IPS DF 6.9 (cell line): ENCODE data around the gene ACE.

Source experiments
- DNase-seq: peaks from one replicate; pipeline ENCODE4 v3.0.0-alpha.2; 2013; ENCODE audit warnings: low read depth, low spot score
- H3K27ac ChIP-seq: one replicate; pipeline ENCODE4 v1.5.1; 2013; ENCODE audit warnings: low read length, control low read depth
- H3K27me3 ChIP-seq: 2 replicates; pipeline ENCODE4 v1.6.1; 2013; ENCODE audit warnings: mild to moderate bottlenecking, low read length; ENCODE audit not compliant: control insufficient read depth, insufficient read depth
- H3K36me3 ChIP-seq: 2 replicates; pipeline ENCODE4 v1.6.1; 2013; ENCODE audit warnings: low read length; ENCODE audit not compliant: control insufficient read depth, insufficient read depth
- H3K4me1 ChIP-seq: 2 replicates; pipeline ENCODE4 v1.6.1; 2013; ENCODE audit warnings: low read length; ENCODE audit not compliant: control insufficient read depth, insufficient read depth
- H3K4me3 ChIP-seq: 2 replicates; pipeline ENCODE4 v1.5.1; 2013; ENCODE audit warnings: mild to moderate bottlenecking, low read length
- H3K9me3 ChIP-seq: 2 replicates; pipeline ENCODE4 v1.6.1; 2013; ENCODE audit warnings: low read length, inconsistent platforms; ENCODE audit not compliant: control insufficient read depth, insufficient read depth
- WGBS: extraction: QIAGEN DNeasy Blood & Tissue Kit; methylation state at CpG from one replicate; pipeline ENCODE4 v1.1.7; 2013; ENCODE audit warnings: mixed read lengths, missing lambda C conversion rate; ENCODE audit not compliant: insufficient read length, insufficient coverage; 5-methylcytosine and 5-hydroxymethylcytosine counted together

ACE gene

GRCh38 chr17:63528183-63528582 lies 51.3 kb downstream of the ACE start:
- H3K36me3 ChIP-seq, result no peaks in the 10 kb centered on the region; the same call in 1 of the 2 replicates
- no peak for DNase-seq
- no peak overlapping the region for H3K4me3 ChIP-seq
- WGBS, result no CpG with 5 or more reads among the region's 9 CpGs
- no peaks in the 10 kb centered on the region for H3K9me3 ChIP-seq
- no peak overlapping the region for H3K27ac ChIP-seq
- peaks cover 1% of the 10 kb centered on the region; the same call in 1 of the 2 replicates for H3K4me1 ChIP-seq
- H3K27me3 ChIP-seq, result no peaks in the 10 kb centered on the region

GRCh38 chr17:63529711-63530556 lies 53.1 kb downstream of the ACE start:
- Histone ChIP-seq H3K4me1 (peaks cover 1% of the 10 kb centered on the region; the same call in 1 of the 2 replicates), H3K9me3 (no peaks in the 10 kb centered on the region), H3K27me3 (no peaks in the 10 kb centered on the region), H3K4me3 (no peak overlapping the region), H3K27ac (no peak overlapping the region), H3K36me3 (no peaks in the 10 kb centered on the region; the same call in 1 of the 2 replicates)
- WGBS, result no CpG with 5 or more reads among the region's 26 CpGs
- DNase-seq, result no peak

- Histone ChIP-seq H3K36me3 (no peaks in the 10 kb centered on the region; the same call in 1 of the 2 replicates), H3K9me3 (no peaks in the 10 kb centered on the region), H3K4me1 (peaks cover 1% of the 10 kb centered on the region; the same call in 1 of the 2 replicates), H3K27me3 (no peaks in the 10 kb centered on the region), H3K4me3 (no peak overlapping the region), H3K27ac (no peak overlapping the region)
- no CpG with 5 or more reads among the region's 3 CpGs for WGBS
- no peak for DNase-seq
These were observed 53.7 kb downstream of the ACE start for GRCh38 chr17:63530557-63531021.

GRCh38 chr17:63531022-63531965 lies 54.4 kb downstream of the ACE start:
- no peaks in the 10 kb centered on the region for H3K27me3 ChIP-seq
- H3K9me3 ChIP-seq, result no peaks in the 10 kb centered on the region
- H3K36me3 ChIP-seq, result no peaks in the 10 kb centered on the region; the same call in 1 of the 2 replicates
- no peak overlapping the region for H3K4me3 ChIP-seq
- no peak for DNase-seq
- no CpG with 5 or more reads among the region's 10 CpGs for WGBS
- no peak overlapping the region for H3K27ac ChIP-seq
- H3K4me1 ChIP-seq, result peaks cover 1% of the 10 kb centered on the region; the same call in 1 of the 2 replicates

GRCh38 chr17:63533433-63534077 lies 56.7 kb downstream of the ACE start:
- Histone ChIP-seq H3K9me3 (no peaks in the 10 kb centered on the region), H3K27me3 (no peaks in the 10 kb centered on the region), H3K36me3 (no peaks in the 10 kb centered on the region), H3K4me1 (peaks cover 1% of the 10 kb centered on the region; the same call in 1 of the 2 replicates), H3K4me3 (no peak overlapping the region), H3K27ac (no peak overlapping the region)
- no peak for DNase-seq
- WGBS, result no CpG with 5 or more reads among the region's 20 CpGs

- no peak for DNase-seq
- Histone ChIP-seq H3K4me3 (no peak overlapping the region), H3K27me3 (no peaks in the 10 kb centered on the region; the same call in 1 of the 2 replicates), H3K27ac (no peak overlapping the region), H3K9me3 (no peaks in the 10 kb centered on the region), H3K4me1 (peaks cover 1% of the 10 kb centered on the region; the same call in 1 of the 2 replicates), H3K36me3 (no peaks in the 10 kb centered on the region)
- WGBS, result no CpG with 5 or more reads among the region's 17 CpGs
These were observed 57.3 kb downstream of the ACE start for GRCh38 chr17:63534078-63534570.

- WGBS, result no CpG with 5 or more reads among the region's 13 CpGs
- no peak for DNase-seq
These were observed 58.1 kb downstream of the ACE start for GRCh38 chr17:63534816-63535455.

GRCh38 chr17:63535640-63536039 lies 58.8 kb downstream of the ACE start:
- Histone ChIP-seq H3K9me3 (no peaks in the 10 kb centered on the region), H3K27me3 (peaks cover 2% of the 10 kb centered on the region; the same call in 1 of the 2 replicates), H3K4me1 (no peaks in the 10 kb centered on the region), H3K36me3 (no peaks in the 10 kb centered on the region), H3K27ac (no peak overlapping the region), H3K4me3 (no peak overlapping the region)
- no peak for DNase-seq
- WGBS, result no CpG with 5 or more reads among the region's 24 CpGs

More at GRCh38 chr17:63534816-63535455, 58.1 kb downstream of the ACE start:
- no peak overlapping the region for H3K27ac ChIP-seq
- no peak overlapping the region for H3K4me3 ChIP-seq
- peaks cover 2% of the 10 kb centered on the region; the same call in 1 of the 2 replicates for H3K27me3 ChIP-seq
- peaks cover 1% of the 10 kb centered on the region; the same call in 1 of the 2 replicates for H3K4me1 ChIP-seq
- H3K36me3 ChIP-seq, result no peaks in the 10 kb centered on the region
- no peaks in the 10 kb centered on the region for H3K9me3 ChIP-seq

GRCh38 chr17:63537001-63537400 lies 60.1 kb downstream of the ACE start:
- Histone ChIP-seq H3K4me1 (no peaks in the 10 kb centered on the region), H3K27ac (no peak overlapping the region), H3K9me3 (no peaks in the 10 kb centered on the region), H3K27me3 (peaks cover 2% of the 10 kb centered on the region; the same call in 1 of the 2 replicates), H3K4me3 (no peak overlapping the region), H3K36me3 (no peaks in the 10 kb centered on the region)
- no CpG with 5 or more reads among the region's 4 CpGs for WGBS
- DNase-seq, result no peak
